Gastroesophageal sphincter (tissue), 3 donors: ENCODE measurements around the gene WDR87.

ENCODE experiments used
- EP300 ChIP-seq: sonication (generic); formaldehyde crosslinking; IDR thresholded peaks from one replicate; pipeline ENCODE4 v1.6.1; 2017; ENCODE audit warnings: antibody characterized with exemption, mild to moderate bottlenecking
- POLR2A ChIP-seq, 2 donors: fragments of 450-650 bp; IDR thresholded peaks; one replicate each; pipeline ENCODE4 v1.6.1; 2017; ENCODE audit warnings: antibody characterized with exemption in 2 of 2, mild to moderate bottlenecking in 2 of 2, moderate library complexity in 1 of 2
- POLR2AphosphoS5 ChIP-seq: sonication (generic); formaldehyde crosslinking; IDR thresholded peaks from one replicate; pipeline ENCODE4 v1.6.1; 2017; ENCODE audit warnings: antibody characterized with exemption
- TF ChIP-seq, protein P1 (sequence below), 4 experiments: fragments of 200-600 bp in 2 of 4; fragments of 450-650 bp in 2 of 4; sonication (generic) in 1 of 4; IDR thresholded peaks; one replicate each; pipeline ENCODE4 v1.5.1; 2017 to 2019; ENCODE audit warnings: antibody characterized with exemption in 4 of 4, mild to moderate bottlenecking in 2 of 4, moderate library complexity in 2 of 4

GRCh38 chr19:37899453-37899852, 6.9 kb downstream of the WDR87 start:
- TF ChIP-seq, protein P1, sequence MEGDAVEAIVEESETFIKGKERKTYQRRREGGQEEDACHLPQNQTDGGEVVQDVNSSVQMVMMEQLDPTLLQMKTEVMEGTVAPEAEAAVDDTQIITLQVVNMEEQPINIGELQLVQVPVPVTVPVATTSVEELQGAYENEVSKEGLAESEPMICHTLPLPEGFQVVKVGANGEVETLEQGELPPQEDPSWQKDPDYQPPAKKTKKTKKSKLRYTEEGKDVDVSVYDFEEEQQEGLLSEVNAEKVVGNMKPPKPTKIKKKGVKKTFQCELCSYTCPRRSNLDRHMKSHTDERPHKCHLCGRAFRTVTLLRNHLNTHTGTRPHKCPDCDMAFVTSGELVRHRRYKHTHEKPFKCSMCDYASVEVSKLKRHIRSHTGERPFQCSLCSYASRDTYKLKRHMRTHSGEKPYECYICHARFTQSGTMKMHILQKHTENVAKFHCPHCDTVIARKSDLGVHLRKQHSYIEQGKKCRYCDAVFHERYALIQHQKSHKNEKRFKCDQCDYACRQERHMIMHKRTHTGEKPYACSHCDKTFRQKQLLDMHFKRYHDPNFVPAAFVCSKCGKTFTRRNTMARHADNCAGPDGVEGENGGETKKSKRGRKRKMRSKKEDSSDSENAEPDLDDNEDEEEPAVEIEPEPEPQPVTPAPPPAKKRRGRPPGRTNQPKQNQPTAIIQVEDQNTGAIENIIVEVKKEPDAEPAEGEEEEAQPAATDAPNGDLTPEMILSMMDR (IDR thresholded peaks at IDR 0.05): no peak
- TF ChIP-seq POLR2A (IDR thresholded peaks at IDR 0.05): no peak
- TF ChIP-seq EP300: no peak
- TF ChIP-seq POLR2AphosphoS5: no peak
